Activated naive CD4-positive, alpha-beta T cell treated with anti-CD3 and anti-CD28 coated beads, Interleukin-2, amount 50 U/mL, for 72 hours (primary cell): ENCODE measurements around the gene BARHL1. TPM values are rescaled to one million over a fixed set of nuclear protein-coding genes. Genes with fewer than 3 reads are reported as not detected.

Experiments
- ATAC-seq, 2 donors: fragments of 150-1000 bp; cut with Tn5 transposase; 2 replicates each; pipeline ENCODE4 v1.10.0; 2021; ENCODE audit warnings: mild to moderate bottlenecking in 2 of 2, moderate library complexity in 2 of 2
- DNase-seq, 2 donors: peaks; one replicate each; pipeline ENCODE4 v3.0.0; 2021 to 2022; ENCODE audit warnings: low spot score in 2 of 2
- H3K27ac Mint-ChIP-seq, 2 donors: one replicate each; pipeline ENCODE4 v1.8.0; 2022; ENCODE audit warnings: mild to moderate bottlenecking in 2 of 2, mixed read lengths in 2 of 2
- H3K36me3 Mint-ChIP-seq, 2 donors: one replicate each; pipeline ENCODE4 v1.8.0; 2022; ENCODE audit warnings: mixed read lengths in 2 of 2
- H3K9me3 Mint-ChIP-seq, 2 donors: one replicate each; pipeline ENCODE4 v1.8.0; 2022; ENCODE audit warnings: mixed read lengths in 2 of 2
- total RNA-seq, 2 donors: library from RNA; stranded (reverse); gene quantifications; one replicate each; pipeline ENCODE4 v1.2.3, GENCODE V29; 2022

BARHL1 gene
- total RNA-seq, 2 donors from 2014 or later = not detected

DNA sequence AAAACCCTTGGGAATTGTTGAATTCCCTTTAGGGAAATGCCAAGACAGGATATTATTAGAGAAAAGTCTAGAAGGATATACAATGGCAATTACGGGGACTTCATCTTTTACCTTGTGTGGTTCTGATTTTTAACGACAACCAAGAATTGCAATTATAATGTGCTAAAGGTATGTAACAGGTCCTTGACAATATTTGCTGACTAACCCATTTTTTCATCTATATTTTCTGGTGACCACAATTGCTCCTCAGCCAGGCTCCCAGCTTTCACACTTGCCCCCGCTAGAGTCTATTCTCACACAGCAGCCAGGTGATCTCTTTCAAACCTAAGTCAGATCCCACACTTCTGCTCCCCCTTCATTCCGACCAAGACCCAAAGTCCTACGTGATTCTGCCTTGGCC lies 34.3 kb downstream of the BARHL1 start:
- DNase-seq = no peak
- no peak for ATAC-seq
- H3K9me3 Mint-ChIP-seq = no peaks in the 10 kb centered on the region
- peaks cover 0 to 38% of the 10 kb centered on the region in 2 donors for H3K36me3 Mint-ChIP-seq
- no peak overlapping the region for H3K27ac Mint-ChIP-seq

DNA sequence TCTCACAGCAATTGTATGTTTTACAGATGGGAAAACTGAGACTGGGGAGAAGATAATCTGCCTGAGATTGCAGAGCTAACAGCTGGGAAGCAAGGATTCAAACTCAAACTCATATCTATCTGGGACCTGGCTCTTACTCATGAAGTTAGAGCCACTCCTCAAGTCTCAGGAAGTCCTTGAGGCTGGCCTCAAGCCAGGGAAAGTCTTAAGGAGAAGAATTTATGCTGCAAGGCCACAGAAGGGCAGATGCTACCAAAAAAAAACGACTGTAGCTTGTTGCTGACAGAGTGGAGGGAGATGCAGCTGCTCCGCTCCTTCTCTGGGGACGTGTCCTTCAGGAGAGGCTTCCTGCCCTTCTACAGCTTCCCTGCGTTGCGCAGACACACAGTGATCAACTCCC lies 39.8 kb downstream of the BARHL1 start:
- ATAC-seq (no peak), DNase-seq (no peak)
- Mint-ChIP-seq H3K9me3 (no peaks in the 10 kb centered on the region), H3K36me3 (peaks cover 8 to 16% of the 10 kb centered on the region in 2 donors), H3K27ac (no peak overlapping the region)

DNA sequence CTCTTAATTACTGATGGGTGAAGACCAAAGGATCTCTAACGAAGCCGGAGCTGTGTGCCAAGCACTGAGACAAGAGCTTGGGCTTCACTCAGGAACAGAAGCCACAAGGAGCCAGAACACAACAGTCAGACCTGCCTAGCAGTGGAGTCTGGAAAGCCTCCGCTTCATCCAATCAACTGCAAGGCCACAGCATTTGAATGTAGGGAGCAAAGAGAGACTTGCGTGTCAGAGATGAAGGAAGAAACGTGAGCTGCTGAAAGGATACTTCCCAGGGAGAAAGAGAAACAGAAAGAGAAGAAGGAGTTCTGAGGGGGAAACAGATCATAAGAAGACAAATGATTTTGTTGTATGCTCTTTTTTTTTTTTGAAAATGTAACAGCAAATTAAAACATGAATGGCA lies 43.9 kb downstream of the BARHL1 start:
- peaks cover 8 to 14% of the 10 kb centered on the region in 2 donors for H3K36me3 Mint-ChIP-seq
- peak overlapping the region in 1 of 2 donors; percentile 81 for H3K27ac Mint-ChIP-seq
- no peak for DNase-seq
- no peak for ATAC-seq
- no peaks in the 10 kb centered on the region for H3K9me3 Mint-ChIP-seq

DNA sequence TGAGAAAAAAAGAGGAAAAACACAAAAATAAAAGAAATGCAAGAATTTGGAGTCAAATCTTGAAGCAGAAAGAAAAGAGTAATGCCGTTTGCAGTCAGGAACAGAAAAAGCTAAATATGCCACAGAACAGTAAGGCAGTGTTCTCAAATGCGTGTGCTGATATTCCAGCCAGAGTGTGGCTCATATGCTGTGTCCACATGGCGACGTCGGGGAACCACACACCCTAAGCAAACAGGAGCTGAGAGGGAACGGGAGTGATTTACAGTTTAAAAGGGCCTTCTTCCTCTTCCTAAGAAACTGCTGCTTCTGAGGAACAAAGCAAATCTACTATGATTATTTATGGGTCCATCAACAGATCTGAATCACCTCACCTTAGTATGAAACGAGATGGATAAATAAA lies 44.7 kb downstream of the BARHL1 start:
- DNase-seq (no peak), ATAC-seq (no peak)
- H3K36me3 Mint-ChIP-seq = peaks cover 8 to 14% of the 10 kb centered on the region in 2 donors
- H3K27ac Mint-ChIP-seq = no peak overlapping the region
- H3K9me3 Mint-ChIP-seq = no peaks in the 10 kb centered on the region

DNA sequence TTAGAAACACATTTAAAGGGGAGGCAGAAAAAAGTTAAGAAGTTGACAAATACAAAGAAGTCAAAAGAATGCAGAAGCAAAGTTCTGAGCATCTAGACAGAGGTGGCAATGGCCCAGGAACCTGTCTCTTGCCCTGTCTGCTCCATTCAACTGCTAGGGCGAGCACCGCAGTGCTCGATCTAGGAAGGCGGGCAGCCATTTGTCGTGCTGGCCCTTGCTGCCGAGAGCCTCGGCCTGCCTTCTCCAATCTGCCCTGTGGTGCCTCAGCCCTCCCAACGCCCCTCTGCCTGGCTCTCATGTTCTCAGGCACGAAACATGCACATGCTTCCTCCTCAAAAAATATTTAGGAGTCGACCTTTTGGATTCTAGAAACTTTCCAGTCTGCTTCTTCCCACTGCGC lies 45.2 kb downstream of the BARHL1 start:
- ATAC-seq (no peak), DNase-seq (no peak)
- peaks cover 8 to 14% of the 10 kb centered on the region in 2 donors for H3K36me3 Mint-ChIP-seq
- H3K9me3 Mint-ChIP-seq = no peaks in the 10 kb centered on the region
- peak overlapping the region in 1 of 2 donors; percentile 48 for H3K27ac Mint-ChIP-seq

DNA sequence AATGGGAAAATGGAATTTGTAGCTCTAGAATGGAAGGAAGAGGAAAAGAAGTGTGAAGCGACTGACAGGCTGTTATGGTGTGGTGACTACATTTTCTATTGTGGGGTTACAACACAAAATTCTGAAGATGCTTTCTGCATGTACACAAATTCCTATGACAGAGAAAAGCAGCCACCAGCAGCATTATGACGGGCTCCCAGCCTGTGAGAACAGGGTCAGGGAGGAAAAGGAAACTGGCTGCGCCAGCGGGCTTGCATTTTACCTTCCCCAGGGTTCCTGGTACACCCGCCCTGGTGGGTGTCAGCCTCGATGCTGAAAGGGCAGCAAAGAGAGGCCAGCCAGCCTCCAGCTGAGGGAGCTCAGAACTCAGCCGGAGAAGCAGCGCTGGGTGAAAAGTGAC lies 46.3 kb downstream of the BARHL1 start:
- no peaks in the 10 kb centered on the region for H3K9me3 Mint-ChIP-seq
- H3K27ac Mint-ChIP-seq = no peak overlapping the region
- no peak for ATAC-seq
- peaks cover 13 to 14% of the 10 kb centered on the region in 2 donors for H3K36me3 Mint-ChIP-seq
- no peak for DNase-seq

DNA sequence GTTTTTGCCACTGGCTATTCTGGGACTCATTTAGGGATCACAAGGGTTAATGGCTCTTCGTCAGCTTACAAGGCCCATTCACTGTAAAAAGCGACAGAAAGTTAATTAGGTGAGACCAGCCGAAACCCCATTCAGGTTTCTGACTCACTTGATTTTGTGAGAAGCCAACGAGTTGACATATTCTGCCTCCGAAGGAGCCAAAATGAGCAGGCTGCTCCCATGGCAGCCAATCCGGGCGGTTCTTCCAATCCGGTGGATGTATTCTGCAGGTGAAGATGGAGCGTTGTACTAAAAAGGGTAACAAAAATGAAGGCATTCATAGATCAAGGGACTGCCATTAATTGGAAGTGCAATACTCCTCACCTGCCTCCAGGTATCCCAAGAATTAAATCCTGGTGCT lies 47.7 kb downstream of the BARHL1 start:
- DNase-seq (no peak), ATAC-seq (no peak)
- H3K36me3 Mint-ChIP-seq = peaks cover 12 to 14% of the 10 kb centered on the region in 2 donors
- no peak overlapping the region for H3K27ac Mint-ChIP-seq
- no peaks in the 10 kb centered on the region for H3K9me3 Mint-ChIP-seq

DNA sequence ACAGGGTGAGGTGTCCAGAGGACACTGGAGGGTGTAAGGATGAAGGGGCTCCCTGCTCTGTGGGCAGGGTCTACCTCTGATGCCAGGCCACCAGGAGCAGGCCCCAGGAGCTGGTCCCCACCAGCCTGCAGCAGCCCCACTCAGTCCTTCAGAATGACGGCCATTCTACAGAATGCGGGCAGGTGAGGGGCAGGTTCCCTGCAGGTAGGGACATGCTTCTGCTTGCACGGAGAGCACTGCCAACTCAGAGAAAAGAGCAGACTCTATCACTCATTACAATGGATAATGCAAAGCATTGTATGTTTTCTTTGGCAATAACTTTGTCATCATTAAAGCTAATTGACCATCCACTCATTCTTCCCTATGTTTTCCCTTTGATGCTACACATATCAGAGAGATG lies 48.4 kb downstream of the BARHL1 start:
- H3K9me3 Mint-ChIP-seq = no peaks in the 10 kb centered on the region
- ATAC-seq = no peak

DNA sequence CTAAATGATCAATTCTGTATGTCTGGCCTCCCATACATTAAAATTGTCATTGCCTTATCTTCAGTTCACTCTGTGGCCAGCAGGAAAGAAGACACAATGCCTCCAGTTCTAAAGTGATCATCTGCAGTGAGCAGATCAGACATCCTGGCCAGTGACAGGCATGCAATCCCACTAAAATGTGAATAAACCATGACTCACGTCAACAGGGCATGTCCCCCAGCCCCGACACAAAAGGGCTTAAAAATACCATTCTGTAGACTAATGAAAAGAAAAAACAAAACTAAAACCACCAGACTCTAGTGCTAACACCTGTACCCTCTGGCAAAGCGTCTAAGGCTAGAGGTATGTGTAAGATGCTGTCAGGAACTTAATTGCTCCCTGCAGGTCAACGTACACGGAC lies 48.9 kb downstream of the BARHL1 start:
- H3K36me3 Mint-ChIP-seq = peaks cover 6 to 10% of the 10 kb centered on the region in 2 donors
- no peak for DNase-seq
- no peaks in the 10 kb centered on the region for H3K9me3 Mint-ChIP-seq
- no peak for ATAC-seq
- no peak overlapping the region for H3K27ac Mint-ChIP-seq

More for the DNA sequence above, 48.4 kb downstream of the BARHL1 start:
- Mint-ChIP-seq H3K27ac (no peak overlapping the region), H3K36me3 (peaks cover 6 to 14% of the 10 kb centered on the region in 2 donors)
- DNase-seq = no peak

DNA sequence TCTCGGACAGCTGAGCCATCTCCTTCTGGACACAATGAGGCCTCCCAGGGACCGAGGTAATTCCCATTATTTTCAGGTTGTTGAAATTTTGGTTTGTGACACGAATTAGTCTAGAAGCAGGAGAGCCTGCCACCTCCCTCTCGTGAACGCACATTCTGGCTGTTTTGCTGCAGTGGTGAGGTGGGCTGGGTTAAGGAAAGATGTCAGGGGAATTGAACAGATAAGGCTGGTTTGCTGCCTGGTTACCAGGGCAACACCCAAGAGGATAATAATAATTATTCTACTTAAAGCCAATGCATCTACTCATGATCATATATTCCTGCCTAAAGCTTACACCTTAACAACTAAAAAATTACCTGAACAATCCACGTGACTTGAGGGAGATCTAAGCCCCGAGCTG lies 49.3 kb downstream of the BARHL1 start:
- ATAC-seq = no peak
- Mint-ChIP-seq H3K9me3 (no peaks in the 10 kb centered on the region), H3K27ac (no peak overlapping the region), H3K36me3 (peaks cover 6 to 9% of the 10 kb centered on the region in 2 donors)
- DNase-seq = no peak

DNA sequence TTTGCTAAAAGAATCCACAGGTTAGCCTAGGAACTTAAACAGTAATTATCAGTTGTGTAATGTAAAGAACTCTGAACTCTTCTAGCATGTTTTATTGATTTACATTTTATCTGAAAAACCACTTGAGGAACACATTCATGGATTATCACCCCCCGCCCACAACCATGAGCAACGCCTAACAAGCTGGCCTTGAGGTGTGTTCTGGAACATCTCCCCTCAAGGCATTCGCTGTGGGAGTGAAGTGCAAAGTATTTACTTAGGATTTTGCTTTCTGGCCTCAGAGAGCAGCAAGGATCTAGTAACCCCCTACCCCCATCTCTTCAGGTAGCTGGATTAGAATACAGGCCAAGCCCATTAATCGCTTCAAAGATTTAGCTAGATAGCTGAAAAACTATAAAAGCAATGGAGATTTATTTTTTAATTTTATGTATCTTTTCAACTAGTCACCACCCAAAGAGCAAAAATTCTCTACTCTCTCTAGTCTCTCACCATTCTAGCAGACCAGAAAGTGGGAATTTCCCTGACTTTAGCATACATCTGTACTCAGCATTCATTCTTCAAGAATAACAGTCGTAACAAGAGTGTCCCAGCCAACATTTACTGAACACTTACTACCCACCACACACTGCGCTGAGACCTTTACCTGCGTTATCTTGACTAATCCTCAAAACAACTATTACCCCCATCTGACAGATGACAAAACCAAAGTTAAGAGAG lies 50.2 kb downstream of the BARHL1 start:
- ATAC-seq = no peak
- Mint-ChIP-seq H3K27ac (no peak overlapping the region), H3K36me3 (peaks cover 8 to 17% of the 10 kb centered on the region in 2 donors), H3K9me3 (no peaks in the 10 kb centered on the region)
- no peak for DNase-seq

DNA sequence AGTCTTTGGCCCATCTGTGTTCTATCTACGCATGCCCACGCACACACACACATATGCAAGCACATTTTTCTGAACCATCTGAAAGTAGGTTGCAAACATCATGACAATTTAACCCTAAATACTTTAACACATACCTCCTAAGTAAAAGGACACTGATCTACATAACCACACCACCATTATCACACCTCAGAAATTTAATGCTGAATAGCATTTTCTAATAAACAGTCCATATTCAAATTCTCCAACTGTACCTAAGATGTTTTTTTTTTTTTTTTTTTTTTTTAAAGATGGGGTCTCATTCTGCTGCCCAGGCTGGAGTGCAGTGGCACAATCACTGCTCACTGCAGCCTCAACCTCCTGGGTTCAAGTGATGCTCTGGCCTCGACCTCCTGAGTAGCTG lies 51.9 kb downstream of the BARHL1 start:
- ATAC-seq = no peak
- DNase-seq = no peak
- H3K36me3 Mint-ChIP-seq = peaks cover 11 to 16% of the 10 kb centered on the region in 2 donors
- no peak overlapping the region for H3K27ac Mint-ChIP-seq
- H3K9me3 Mint-ChIP-seq = no peaks in the 10 kb centered on the region

DNA sequence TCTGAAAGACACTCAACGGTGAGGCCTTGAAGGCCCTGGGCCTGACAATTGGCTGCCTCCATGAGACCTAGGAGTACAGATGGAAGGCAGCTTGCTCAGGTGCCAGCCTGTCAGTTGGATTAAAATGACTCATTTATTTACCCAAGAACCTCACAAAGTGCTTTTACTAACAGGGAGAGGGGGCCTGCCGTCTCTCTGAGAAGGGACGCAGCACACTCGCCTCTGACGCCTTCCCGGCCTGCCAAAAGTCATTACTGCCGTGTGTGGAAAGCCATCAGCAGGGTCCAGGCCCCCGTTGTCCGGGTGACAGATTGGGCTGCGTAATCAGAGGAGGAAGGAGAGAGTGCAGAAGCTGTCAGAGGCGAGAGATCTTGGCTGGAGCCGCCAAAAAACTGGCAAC lies 54.9 kb downstream of the BARHL1 start:
- H3K36me3 Mint-ChIP-seq = peaks cover 11 to 13% of the 10 kb centered on the region in 2 donors
- no peak for DNase-seq

DNA sequence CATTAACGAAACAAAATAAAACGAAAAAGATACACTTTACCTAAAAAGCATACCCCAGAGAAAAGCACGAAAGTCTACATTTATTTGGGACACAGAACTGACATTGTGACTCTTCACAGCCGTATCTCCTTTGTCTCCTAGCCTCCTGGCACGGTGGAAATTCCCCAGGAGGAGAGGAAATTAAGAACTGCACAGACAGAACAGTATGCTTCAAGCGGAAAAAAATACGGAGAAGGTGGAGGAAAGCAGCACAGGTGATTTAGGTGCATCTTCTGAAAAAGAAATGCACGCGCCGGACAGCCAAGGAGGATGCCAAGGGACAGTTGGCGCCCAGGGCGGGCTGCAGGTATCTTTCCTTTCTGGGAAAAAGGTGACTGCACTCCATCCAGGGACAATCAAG lies 55.4 kb downstream of the BARHL1 start:
- no peak for ATAC-seq
- H3K27ac Mint-ChIP-seq = no peak overlapping the region
- no peaks in the 10 kb centered on the region for H3K9me3 Mint-ChIP-seq
- H3K36me3 Mint-ChIP-seq = peaks cover 11 to 13% of the 10 kb centered on the region in 2 donors
- DNase-seq = no peak

More for the DNA sequence above, 54.9 kb downstream of the BARHL1 start:
- no peak overlapping the region for H3K27ac Mint-ChIP-seq
- H3K9me3 Mint-ChIP-seq = no peaks in the 10 kb centered on the region
- no peak for ATAC-seq

DNA sequence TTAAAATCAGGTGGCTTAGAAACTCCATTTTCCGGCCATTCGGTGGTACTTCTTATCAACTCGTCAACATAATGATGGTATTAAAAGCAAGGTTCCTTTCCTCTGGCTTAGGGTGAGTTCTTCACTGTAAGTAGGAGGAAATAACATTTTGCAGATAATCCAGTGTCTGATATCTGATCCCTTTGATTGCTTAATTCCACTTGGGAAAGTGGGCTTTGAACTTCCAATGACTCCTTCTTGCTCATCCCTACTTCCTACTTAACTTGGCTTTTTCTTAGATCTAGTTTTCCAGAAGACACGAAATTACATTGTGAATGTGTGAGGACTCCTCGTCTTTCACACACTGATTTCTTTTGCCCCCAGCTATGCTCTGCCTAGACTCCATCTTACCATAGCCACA lies 55.8 kb downstream of the BARHL1 start:
- no peak overlapping the region for H3K27ac Mint-ChIP-seq
- no peak for ATAC-seq
- no peak for DNase-seq
- H3K36me3 Mint-ChIP-seq = peaks cover 10 to 13% of the 10 kb centered on the region in 2 donors
- H3K9me3 Mint-ChIP-seq = no peaks in the 10 kb centered on the region

DNA sequence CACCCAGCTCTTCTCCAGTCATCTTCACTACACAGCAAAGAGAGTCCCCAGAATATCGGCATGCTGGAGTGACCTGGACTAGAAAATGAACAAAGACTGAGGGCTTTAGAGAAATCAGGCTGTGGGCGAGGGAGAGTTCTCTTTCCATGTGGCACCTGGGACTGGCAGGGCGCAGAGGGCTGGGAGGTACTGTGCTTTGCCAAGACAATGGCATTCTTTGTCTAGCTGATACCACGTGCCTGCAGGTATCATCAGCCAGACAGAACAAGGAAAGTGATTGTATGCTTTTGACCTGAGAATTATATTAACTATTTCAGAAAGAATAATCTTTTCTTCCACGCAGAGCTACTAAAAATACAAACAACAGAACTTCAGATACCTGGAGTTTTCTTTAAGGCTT lies 56.9 kb downstream of the BARHL1 start:
- no peak for DNase-seq
- ATAC-seq = no peak
- H3K27ac Mint-ChIP-seq = no peak overlapping the region
- peaks cover 6 to 13% of the 10 kb centered on the region in 2 donors for H3K36me3 Mint-ChIP-seq
- no peaks in the 10 kb centered on the region for H3K9me3 Mint-ChIP-seq
